Skin epidermis (tissue), 12 donors: ENCODE data around the gene AQP12B.

Source experiments
- H3K27ac ChIP-seq, 21 experiments: fragments of 200-600 bp; sonication (generic) in 11 of 21; one replicate each; pipeline ENCODE4 v1.5.0; 2020; ENCODE audit warnings: mild to moderate bottlenecking in 3 of 21, inconsistent platforms in 2 of 21, moderate library complexity in 2 of 21
- H3K4me3 ChIP-seq, 7 experiments: fragments of 200-600 bp; sonication (generic) in 2 of 7; one replicate each; pipeline ENCODE4 v1.5.0; 2020; ENCODE audit warnings: inconsistent platforms in 2 of 7, mild to moderate bottlenecking in 2 of 7, moderate library complexity in 1 of 7

Gene AQP12B

DNA sequence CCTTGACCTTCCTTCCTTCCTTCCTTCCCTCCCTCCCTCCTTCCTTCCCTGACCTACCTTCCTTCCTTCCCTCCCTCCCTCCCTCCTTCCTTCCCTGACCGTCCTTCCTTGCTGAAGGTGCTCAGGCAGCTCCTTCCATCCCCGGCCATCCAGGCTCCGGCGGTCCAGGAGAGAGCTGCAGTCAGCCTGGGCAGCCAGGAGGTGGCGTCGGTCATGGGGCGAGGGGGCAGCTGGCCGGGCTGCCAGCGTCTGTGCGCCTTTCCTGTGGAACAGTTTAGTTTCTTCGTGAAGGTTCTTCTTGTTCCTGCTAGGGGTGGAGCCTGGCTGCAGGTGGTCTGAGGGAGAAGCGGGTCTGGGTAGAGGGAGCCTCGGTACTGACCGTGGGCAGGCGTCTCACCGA is 41.7 kb downstream of the AQP12B start:
- H3K27ac ChIP-seq: no peak overlapping the region
- no peak overlapping the region for H3K4me3 ChIP-seq

DNA sequence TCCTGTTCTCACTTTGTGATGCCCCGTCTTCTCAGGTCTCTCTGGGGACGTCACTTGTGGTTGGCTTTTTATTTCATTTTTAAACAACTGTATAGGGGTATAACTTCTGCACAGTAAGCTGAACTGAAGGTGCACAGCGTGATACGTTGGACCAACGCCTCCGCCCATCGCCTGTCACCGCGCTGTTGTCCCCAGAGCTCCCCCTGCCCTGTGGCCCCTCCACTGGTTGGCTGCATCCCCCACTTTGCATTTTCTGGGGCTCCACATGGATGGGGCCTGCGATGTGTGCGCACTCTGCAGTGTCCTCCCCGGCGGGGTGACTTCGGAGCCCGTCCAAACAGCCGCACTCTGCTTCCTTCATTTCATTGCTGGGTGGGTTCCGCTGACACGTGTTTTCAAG is 43.1 kb downstream of the AQP12B start:
- no peak overlapping the region for H3K4me3 ChIP-seq
- H3K27ac ChIP-seq: no peak overlapping the region

DNA sequence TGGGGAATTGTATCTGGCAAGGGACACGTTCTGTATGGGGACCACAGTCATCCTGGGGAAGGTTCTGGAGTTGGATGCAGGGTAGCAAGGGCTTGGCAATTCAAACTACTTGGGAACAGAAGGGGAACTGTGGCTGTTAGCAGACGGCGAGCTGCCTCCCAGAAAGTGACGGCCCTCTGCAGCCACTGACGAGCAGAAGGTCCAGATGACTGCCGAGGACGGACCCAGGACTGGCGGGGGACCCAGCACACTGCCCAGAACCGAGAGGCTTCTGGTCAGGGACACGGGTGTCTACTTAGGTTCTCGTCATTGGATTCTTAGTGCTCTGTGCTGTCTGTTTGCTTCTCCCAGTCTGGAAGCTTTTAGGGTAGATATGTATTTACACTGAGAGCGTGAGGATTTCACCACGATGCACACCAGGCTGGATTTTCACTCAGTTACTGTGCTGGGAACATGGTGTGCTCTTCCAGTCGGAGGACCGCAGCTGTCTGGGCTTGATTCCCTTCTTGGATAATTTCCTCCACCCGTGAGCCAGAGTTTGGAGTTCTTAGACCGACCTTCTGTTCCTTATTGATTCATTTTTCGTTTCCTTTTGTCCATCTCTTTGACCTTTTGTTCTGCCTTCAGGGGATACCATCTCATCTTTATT is 44.0 kb downstream of the AQP12B start:
- Histone ChIP-seq H3K27ac (peak overlapping the region in 1 of 21 experiments; percentile 56), H3K4me3 (no peak overlapping the region)

DNA sequence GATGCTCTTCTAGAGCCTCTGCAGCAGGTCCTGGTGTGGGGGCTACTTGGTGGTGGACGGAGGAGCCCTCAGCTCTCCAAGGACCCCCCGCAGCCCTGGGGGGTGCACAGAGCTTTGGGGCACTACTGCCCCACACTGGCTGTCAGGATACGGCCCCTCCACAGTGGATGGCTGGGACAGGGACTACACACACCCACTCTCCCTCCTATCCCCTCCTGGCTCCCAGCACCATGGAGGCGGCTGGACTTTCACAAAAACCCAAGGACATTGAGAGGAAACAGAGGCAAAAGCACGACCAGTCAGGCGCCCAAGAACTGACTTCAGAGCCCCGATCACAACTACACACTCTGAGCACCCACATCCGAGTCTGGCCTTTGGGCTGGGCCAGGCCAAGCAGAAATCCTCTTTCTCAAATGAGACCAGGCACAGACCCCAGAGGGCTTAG is 44.8 kb downstream of the AQP12B start:
- H3K27ac ChIP-seq: no peak overlapping the region

DNA sequence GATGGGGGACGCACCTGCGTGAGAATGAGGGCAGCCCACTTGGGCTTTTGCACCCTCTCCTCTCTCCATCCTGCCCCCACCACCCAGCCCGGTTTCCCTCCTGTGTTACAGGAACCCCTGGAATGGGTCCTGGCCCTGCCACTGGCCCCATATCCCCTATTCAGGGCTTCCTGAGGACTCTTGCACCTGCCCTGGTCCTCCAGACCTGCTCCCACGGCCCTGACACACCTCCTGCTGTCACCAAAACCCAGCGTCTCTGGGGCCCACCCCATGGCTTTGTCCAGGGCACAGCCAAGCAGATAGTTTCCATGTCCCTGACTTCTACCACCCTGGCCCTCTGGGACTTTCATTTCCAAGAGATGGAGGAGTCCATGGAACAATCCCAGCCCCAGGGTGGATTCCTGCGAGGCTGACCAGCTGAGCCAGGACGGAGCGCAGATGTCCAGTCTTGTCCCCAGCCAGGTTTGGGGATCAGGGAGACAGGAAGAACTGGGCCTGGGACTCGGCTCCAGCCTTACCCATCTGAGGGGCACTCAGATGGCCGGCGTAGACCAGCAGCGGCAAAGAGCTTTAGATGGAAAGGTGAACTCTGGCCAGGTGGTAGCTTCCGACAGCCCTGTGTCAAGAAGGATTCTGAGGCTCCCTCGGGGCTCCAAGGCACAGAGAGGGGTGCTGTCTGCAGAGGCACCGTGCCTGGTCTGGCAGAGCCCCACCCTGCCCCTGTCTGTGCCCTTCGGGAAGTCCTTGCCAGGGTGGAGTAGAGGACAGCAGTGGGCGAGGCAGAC is 45.4 kb downstream of the AQP12B start:
- Histone ChIP-seq H3K4me3 (no peak overlapping the region), H3K27ac (no peak overlapping the region)

More for the DNA sequence above, 44.8 kb downstream of the AQP12B start:
- no peak overlapping the region for H3K4me3 ChIP-seq

DNA sequence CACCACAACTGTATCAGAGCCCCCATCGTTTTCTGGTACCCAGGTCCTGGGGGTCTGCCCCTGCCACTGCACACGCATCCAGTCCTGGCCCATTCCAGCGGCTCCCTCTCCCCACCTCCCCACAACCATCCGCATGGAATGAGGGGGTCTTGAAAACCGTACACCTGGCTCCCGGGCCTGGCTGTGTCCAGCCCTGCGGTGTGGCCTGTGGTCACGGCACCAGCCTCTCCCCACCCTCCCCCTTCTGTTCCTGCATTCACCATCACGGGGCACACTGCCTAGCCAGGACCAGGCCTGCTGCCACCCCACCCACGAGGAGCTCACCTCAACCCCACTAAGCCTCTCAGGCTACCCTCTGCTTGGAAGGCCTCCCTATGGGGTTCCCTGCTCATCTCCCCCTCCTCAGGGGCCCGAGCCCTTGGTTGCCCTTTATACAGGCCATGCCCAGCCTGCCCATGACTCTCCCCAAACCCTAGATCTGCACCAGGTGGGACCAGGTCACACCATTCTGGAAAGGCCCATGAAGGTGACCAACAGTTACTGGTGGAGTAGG is 46.0 kb downstream of the AQP12B start:
- H3K27ac ChIP-seq: no peak overlapping the region
- H3K4me3 ChIP-seq: no peak overlapping the region

DNA sequence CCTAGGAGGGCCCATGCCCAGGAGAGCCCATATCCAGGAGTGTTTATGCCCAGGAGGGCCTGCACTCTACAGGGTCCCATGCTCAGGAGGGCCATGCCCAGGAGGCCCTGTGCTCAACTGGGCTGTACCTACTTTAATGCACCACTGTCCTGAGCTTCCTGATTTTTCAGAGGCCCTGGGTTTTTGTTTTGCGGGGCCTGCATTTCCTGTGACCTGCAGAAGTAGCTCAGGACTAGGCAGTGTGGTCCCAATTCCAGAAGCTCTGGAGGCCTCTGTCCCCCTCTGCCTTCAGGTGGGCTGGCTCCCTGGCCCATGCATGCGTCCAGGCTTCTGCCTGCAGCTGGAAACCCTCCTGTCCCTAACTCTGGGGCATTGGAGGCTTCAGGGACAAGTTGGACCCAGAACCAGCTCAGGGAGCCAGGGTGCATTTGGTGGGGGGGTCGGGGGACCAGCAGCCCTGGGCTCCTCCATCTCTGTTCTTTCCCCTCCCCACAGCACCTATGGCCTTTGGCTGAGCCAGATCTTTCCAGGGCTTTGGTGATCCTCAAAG is 46.6 kb downstream of the AQP12B start:
- H3K4me3 ChIP-seq: no peak overlapping the region
- H3K27ac ChIP-seq: no peak overlapping the region

DNA sequence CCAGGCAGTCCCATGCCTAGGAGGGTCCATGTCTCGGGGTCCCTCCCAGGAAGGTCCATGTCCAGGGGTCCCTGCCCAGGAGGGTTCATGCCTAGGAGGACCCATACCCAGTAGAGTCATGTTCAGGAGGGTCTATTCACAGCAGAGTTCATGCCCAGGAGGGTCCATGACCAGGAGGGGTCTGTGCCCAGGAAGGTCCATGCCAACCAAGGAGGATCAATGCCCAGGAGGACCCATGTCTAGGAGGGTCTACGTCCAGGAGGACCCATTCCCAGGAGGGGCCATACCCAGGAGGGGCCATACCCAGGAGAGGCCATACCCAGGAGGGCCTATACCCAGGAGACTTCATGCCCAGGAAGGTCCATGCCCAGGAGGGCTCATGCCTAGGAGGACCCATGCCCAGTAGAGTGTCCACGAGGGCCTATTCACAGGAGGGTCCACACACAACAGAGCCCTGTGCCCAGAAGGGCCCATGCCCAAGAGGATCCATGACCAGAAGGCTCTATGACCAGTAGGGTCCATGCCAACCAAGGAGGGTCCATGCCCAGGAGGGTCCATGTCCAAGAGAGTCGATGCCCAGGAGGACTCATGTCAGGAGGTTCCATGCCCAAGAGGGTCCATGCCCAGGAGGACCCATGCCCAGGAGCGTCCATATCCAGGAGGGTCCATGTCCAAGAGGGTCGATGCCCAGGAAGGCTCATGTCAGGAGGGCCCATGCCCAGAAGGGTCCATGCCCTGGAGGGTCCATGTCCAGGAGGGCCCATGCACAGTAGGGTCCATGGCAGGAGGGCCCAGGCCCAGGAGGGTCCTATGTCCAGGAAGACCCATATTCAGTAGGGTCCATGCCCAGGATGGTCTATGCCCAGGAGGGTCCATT is 47.3 kb downstream of the AQP12B start:
- no peak overlapping the region for H3K4me3 ChIP-seq
- no peak overlapping the region for H3K27ac ChIP-seq

DNA sequence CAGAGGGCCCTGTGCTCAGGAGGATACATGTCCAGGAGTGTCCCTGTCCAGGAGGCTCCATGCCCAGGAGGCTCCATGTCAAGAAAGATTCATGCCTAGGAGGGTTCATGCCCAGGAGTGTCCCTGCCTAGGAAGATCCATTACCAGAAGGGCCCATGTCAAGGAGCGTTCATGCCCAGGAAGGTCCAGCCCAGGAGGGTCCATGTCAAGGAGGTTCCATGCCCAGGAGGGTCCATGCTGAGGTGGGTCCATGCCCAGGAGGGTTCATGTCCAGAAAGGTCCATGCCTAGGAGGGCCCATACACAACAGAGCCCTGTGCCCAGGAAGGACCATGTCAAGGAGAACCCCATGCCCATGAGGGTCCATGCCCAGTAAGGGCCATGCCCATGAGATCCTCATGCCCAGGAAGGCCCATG is 50.4 kb downstream of the AQP12B start:
- Histone ChIP-seq H3K4me3 (no peak overlapping the region), H3K27ac (no peak overlapping the region)

DNA sequence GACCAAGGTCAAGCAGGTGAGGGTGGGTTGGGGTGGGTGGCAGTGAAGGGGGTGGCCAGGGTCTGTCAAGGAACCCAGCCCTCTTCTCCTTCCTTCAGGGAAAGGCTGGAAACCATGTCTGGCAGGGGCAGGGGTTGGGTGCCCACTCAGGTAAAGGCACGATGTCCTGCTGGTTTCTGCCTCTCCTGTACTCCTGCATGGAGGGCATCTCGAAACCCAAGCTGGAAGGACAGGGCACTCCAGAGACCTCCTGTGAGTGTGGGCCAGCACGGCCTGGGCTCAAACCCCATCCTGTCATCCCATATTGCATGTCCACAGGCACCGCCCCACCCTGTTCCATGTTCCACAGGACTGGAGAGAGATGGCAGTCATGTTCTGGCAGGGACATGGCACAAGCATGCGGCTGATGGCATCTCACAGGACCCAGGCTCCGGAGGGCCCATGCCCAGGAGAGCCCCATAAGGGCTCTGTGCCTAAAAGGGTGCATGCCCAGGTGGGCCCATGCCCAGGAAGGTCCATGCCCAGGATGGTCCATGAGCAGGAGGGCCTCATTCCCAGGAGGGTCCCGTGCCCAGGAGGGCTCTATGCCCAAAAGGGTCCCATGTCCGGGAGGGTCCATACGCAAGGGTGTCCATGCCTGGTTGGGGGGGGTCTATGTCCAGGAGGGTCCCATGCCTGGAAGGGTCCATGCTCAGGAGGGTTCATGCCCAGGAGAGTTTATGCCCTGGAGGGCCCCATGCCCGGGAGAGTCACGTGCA is 51.0 kb downstream of the AQP12B start:
- H3K4me3 ChIP-seq: no peak overlapping the region

DNA sequence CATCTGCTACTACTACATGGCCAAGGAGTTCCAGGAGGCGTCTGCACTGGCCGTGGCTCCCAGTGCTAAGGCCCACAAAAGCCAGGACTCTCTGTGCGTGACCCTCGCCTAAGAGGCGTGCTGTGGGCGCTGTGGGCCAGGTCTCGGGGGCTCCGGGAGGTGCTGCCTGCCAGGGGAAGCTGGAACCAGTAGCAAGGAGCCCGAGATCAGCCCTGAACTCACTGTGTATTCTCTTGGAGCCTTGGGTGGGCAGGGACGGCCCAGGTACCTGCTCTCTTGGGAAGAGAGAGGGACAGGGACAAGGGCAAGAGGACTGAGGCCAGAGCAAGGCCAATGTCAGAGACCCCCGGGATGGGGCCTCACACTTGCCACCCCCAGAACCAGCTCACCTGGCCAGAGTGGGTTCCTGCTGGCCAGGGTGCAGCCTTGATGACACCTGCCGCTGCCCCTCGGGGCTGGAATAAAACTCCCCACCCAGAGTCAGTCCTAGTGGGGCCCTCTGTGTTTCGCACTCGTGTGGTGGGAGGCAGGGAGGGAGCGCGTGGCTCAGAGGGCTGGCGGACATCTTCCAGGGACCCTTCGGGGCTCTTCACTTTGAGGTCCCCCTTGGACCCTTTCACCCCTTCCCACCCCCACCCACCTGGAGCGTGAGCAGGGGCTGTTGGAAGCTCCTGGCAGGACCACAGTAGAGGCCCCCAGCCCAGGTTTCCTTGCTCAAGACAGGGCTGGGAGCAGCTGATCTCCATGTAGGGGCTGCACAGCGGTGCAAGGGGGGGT is 51.7 kb downstream of the AQP12B start:
- Histone ChIP-seq H3K27ac (no peak overlapping the region), H3K4me3 (no peak overlapping the region)

More for the DNA sequence above, 51.0 kb downstream of the AQP12B start:
- no peak overlapping the region for H3K27ac ChIP-seq

DNA sequence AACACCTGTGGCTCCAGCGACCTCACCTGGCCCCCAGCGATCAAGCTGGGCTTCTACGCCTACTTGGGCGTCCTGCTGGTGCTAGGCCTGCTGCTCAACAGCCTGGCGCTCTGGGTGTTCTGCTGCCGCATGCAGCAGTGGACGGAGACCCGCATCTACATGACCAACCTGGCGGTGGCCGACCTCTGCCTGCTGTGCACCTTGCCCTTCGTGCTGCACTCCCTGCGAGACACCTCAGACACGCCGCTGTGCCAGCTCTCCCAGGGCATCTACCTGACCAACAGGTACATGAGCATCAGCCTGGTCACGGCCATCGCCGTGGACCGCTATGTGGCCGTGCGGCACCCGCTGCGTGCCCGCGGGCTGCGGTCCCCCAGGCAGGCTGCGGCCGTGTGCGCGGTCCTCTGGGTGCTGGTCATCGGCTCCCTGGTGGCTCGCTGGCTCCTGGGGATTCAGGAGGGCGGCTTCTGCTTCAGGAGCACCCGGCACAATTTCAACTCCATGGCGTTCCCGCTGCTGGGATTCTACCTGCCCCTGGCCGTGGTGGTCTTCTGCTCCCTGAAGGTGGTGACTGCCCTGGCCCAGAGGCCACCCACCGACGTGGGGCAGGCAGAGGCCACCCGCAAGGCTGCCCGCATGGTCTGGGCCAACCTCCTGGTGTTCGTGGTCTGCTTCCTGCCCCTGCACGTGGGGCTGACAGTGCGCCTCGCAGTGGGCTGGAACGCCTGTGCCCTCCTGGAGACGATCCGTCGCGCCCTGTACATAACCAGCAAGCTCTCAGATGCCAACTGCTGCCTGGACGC is 52.5 kb downstream of the AQP12B start:
- no peak overlapping the region for H3K27ac ChIP-seq
- H3K4me3 ChIP-seq: no peak overlapping the region

DNA sequence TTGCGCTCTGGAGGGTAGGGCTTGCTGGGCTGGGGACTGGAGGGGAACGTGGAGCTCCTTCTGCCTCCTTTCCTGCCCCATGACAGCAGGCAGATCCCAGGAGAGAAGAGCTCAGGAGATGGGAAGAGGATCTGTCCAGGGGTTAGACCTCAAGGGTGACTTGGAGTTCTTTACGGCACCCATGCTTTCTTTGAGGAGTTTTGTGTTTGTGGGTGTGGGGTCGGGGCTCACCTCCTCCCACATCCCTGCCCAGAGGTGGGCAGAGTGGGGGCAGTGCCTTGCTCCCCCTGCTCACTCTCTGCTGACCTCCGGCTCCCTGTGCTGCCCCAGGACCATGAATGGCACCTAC is 53.1 kb downstream of the AQP12B start:
- Histone ChIP-seq H3K4me3 (no peak overlapping the region), H3K27ac (no peak overlapping the region)

DNA sequence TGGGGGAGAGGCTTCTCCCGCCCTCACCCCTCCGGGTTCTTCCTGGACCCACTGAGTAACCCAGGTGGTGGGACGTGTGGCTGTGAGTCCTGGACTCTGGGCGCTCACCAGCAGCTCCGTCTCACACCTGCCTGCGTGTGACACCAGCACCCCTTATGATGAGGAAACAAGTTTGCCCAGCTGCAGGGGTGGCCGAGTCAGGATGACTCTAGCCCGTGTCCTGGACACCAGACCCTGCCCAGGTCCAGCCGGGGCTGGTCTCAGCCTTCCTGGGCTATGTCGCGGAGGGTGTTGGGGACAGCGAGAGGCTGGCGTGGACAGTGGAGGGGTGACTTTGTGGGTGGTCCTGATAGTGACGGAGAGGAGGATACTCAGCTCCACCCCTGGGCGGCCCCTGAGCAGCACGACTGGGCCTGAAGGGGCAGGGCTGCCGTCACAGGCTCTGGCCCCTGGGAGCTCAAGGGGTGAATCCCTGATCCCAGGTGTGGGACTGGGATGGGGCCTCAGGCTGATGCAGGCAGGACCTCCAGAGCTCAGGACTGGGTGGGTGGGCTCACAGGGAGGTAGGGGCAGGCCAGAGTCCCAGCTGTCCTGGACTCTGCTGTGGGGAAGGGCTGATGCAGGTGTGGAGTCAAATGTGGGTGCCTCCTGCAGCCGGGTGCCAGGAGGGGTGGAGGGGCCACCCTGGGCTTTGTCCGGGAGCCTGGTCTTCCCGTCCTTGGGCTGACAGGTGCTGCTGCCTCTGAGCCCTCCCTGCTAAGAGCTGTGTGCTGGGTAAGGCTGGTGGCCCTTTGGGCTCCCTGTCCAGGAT is 53.7 kb downstream of the AQP12B start:
- H3K4me3 ChIP-seq: no peak overlapping the region

DNA sequence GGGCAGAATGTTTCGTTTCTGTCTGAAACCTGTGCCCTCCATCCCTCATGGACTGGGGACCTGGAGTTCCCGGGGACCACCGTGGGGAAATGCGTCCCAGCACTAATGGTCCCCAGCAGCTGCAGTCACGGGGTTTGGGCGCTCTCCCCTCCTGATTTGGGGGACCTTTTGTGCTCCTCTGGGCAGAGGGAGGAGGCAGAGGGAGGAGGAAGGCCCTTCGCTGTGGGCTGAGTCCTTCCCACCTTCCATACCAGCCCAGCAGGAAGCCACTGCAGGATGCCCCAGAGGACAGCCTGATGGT is 54.2 kb downstream of the AQP12B start:
- no peak overlapping the region for H3K27ac ChIP-seq
- no peak overlapping the region for H3K4me3 ChIP-seq

More for the DNA sequence above, 53.7 kb downstream of the AQP12B start:
- H3K27ac ChIP-seq: no peak overlapping the region

DNA sequence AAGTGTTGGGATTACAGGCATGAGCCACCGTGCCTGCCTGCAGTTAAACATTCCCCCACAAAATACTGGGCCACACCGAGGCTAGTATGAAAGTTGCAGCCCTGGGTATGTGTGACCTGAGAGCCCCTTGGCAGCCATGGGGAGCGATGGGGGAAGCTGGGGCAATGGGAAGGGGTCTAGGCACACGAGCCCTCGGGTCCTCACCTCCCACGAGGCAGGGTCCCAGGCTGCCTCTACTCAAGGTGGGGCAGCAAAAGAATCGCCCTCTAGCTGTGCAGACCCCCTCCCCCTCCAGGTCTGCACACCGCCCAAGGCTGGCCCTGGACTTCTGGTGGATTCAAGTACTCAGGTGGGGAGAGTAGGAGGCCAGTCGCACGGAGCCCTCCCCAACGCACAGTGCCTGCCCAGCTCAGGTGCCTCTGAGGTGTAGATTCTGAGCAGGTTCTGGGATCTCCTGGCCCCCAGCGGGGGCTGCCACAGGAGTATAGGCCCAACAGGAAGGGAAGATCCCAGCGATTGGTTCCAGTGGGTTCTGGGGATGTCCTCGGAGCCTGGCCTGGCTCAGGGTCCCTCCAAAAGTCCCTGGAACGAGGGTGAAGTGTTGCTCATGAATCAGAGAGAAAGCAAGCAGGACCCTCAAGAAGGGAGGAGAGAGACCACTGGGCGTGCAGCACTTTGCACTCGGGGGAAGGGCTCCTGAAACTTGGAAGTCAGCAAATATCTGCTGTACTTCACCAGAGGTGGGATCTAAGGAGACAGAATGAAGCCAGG is 54.8 kb downstream of the AQP12B start:
- H3K4me3 ChIP-seq: no peak overlapping the region
- no peak overlapping the region for H3K27ac ChIP-seq
